ENCODE measurements around the gene PPP4R1. TPM values are rescaled to one million over a fixed set of nuclear protein-coding genes. Genes with fewer than 3 reads are reported as not detected.

The PPP4R1 gene
- total RNA-seq, 1 experiment from 2014 or later = 71.1 TPM

DNA sequence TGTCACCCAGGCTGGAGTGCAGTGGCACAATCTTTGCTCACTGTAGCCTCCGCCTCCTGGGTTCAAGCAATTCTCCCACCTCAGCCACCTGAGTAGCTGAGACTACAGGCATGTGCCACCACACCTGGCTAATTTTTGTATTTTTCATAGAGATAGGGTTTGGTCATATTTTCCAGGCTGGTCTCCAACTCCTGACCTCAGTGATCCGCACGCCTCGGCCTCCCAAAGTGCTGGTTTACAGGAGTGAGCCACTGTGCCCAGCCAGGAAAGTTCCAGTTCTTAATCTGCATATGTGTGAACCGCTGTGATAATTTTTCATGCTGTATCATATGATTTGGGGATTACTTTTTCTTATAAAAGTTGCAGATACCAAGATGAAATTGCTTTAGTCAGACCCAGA is 14.6 kb upstream of the PPP4R1 start (continued):
- TF ChIP-seq, protein P1, sequence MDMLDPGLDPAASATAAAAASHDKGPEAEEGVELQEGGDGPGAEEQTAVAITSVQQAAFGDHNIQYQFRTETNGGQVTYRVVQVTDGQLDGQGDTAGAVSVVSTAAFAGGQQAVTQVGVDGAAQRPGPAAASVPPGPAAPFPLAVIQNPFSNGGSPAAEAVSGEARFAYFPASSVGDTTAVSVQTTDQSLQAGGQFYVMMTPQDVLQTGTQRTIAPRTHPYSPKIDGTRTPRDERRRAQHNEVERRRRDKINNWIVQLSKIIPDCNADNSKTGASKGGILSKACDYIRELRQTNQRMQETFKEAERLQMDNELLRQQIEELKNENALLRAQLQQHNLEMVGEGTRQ (CRISPR knock-in tag; IDR thresholded peaks at IDR 0.05) = no peak

DNA sequence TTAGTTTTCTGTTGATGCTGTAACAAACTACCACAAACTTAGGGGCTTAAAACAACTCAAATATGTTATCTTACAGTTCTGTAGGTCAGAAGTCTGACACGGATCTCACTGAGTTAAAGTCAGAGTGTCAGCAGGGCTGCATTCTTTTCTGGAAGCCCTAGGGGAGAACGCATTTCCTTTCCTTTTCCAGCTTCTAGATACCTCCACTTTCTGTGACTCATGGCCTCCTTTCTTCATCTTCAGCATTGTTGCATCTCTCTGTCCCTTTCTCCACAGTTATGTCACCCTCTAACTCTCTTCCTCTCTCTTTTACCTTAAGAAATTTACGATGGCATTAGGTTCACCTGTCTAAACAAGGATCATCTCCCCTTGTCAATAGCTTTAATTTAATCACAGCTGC is 13.3 kb upstream of the PPP4R1 start:
- ChIA-PET POLR2A (interaction anchor here (0.6 to 1.9 kb wide), 3 partner anchors 13 to 292 kb away, joined by 3 to 4 read pairs (median 3); no protein-coding TSS in a partner anchor), CTCF (interaction anchor here (0.7 kb wide), 1 partner anchor 14 kb away, joined by 4 read pairs; no protein-coding TSS in a partner anchor)
- TF ChIP-seq, protein P2, sequence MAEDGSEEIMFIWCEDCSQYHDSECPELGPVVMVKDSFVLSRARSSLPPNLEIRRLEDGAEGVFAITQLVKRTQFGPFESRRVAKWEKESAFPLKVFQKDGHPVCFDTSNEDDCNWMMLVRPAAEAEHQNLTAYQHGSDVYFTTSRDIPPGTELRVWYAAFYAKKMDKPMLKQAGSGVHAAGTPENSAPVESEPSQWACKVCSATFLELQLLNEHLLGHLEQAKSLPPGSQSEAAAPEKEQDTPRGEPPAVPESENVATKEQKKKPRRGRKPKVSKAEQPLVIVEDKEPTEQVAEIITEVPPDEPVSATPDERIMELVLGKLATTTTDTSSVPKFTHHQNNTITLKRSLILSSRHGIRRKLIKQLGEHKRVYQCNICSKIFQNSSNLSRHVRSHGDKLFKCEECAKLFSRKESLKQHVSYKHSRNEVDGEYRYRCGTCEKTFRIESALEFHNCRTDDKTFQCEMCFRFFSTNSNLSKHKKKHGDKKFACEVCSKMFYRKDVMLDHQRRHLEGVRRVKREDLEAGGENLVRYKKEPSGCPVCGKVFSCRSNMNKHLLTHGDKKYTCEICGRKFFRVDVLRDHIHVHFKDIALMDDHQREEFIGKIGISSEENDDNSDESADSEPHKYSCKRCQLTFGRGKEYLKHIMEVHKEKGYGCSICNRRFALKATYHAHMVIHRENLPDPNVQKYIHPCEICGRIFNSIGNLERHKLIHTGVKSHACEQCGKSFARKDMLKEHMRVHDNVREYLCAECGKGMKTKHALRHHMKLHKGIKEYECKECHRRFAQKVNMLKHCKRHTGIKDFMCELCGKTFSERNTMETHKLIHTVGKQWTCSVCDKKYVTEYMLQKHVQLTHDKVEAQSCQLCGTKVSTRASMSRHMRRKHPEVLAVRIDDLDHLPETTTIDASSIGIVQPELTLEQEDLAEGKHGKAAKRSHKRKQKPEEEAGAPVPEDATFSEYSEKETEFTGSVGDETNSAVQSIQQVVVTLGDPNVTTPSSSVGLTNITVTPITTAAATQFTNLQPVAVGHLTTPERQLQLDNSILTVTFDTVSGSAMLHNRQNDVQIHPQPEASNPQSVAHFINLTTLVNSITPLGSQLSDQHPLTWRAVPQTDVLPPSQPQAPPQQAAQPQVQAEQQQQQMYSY (CRISPR knock-in tag; IDR thresholded peaks at IDR 0.05) = no peak
- TF ChIP-seq, protein P3, sequence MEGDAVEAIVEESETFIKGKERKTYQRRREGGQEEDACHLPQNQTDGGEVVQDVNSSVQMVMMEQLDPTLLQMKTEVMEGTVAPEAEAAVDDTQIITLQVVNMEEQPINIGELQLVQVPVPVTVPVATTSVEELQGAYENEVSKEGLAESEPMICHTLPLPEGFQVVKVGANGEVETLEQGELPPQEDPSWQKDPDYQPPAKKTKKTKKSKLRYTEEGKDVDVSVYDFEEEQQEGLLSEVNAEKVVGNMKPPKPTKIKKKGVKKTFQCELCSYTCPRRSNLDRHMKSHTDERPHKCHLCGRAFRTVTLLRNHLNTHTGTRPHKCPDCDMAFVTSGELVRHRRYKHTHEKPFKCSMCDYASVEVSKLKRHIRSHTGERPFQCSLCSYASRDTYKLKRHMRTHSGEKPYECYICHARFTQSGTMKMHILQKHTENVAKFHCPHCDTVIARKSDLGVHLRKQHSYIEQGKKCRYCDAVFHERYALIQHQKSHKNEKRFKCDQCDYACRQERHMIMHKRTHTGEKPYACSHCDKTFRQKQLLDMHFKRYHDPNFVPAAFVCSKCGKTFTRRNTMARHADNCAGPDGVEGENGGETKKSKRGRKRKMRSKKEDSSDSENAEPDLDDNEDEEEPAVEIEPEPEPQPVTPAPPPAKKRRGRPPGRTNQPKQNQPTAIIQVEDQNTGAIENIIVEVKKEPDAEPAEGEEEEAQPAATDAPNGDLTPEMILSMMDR (IDR thresholded peaks at IDR 0.05) = no peak
- TF ChIP-seq MYBL2 (CRISPR knock-in tag; IDR thresholded peaks at IDR 0.05) = no peak
- TF ChIP-seq, protein P4, sequence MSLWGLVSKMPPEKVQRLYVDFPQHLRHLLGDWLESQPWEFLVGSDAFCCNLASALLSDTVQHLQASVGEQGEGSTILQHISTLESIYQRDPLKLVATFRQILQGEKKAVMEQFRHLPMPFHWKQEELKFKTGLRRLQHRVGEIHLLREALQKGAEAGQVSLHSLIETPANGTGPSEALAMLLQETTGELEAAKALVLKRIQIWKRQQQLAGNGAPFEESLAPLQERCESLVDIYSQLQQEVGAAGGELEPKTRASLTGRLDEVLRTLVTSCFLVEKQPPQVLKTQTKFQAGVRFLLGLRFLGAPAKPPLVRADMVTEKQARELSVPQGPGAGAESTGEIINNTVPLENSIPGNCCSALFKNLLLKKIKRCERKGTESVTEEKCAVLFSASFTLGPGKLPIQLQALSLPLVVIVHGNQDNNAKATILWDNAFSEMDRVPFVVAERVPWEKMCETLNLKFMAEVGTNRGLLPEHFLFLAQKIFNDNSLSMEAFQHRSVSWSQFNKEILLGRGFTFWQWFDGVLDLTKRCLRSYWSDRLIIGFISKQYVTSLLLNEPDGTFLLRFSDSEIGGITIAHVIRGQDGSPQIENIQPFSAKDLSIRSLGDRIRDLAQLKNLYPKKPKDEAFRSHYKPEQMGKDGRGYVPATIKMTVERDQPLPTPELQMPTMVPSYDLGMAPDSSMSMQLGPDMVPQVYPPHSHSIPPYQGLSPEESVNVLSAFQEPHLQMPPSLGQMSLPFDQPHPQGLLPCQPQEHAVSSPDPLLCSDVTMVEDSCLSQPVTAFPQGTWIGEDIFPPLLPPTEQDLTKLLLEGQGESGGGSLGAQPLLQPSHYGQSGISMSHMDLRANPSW (CRISPR knock-in tag; conservative IDR thresholded peaks at IDR 0.05; ENCODE audit: low read depth) = no peak
- TF ChIP-seq, protein P5, sequence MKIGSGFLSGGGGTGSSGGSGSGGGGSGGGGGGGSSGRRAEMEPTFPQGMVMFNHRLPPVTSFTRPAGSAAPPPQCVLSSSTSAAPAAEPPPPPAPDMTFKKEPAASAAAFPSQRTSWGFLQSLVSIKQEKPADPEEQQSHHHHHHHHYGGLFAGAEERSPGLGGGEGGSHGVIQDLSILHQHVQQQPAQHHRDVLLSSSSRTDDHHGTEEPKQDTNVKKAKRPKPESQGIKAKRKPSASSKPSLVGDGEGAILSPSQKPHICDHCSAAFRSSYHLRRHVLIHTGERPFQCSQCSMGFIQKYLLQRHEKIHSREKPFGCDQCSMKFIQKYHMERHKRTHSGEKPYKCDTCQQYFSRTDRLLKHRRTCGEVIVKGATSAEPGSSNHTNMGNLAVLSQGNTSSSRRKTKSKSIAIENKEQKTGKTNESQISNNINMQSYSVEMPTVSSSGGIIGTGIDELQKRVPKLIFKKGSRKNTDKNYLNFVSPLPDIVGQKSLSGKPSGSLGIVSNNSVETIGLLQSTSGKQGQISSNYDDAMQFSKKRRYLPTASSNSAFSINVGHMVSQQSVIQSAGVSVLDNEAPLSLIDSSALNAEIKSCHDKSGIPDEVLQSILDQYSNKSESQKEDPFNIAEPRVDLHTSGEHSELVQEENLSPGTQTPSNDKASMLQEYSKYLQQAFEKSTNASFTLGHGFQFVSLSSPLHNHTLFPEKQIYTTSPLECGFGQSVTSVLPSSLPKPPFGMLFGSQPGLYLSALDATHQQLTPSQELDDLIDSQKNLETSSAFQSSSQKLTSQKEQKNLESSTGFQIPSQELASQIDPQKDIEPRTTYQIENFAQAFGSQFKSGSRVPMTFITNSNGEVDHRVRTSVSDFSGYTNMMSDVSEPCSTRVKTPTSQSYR (CRISPR knock-in tag; IDR thresholded peaks at IDR 0.05) = no peak
- H3K4me3 Mint-ChIP-seq = no peak overlapping the region
- DNase-seq (ENCODE audit: low spot score) (no peak), ATAC-seq (peak; percentile 65)
- peaks cover 23% of the 10 kb centered on the region for H3K4me1 Mint-ChIP-seq
- H3K9me3 Mint-ChIP-seq = no peaks in the 10 kb centered on the region
- H3K27me3 Mint-ChIP-seq (ENCODE audit: low read depth) = no peaks in the 10 kb centered on the region
- no peaks in the 10 kb centered on the region for H3K36me3 Mint-ChIP-seq
- H3K27ac Mint-ChIP-seq = peak overlapping the region; percentile 29

DNA sequence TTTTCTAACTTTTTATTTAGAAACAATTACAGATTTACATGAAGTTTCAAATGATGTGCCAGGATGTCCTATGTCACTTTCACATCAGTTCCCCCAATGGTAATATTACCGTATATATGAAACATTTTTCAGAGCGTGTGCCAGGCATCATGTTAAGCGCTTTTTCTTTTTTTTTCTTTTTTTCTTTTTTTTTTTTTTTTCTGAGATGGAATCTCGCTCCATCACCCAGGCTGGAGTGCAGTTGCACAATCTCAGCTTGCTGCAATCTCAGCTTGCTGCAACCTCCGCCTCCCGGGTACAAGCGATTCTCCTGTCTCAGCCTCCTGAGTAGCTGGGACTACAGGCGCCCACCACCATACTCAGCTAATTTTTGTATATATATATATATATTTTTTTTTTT is 5.6 kb upstream of the PPP4R1 start:
- Mint-ChIP-seq H3K9me3 (no peaks in the 10 kb centered on the region), H3K4me3 (no peak overlapping the region), H3K4me1 (peaks cover 23% of the 10 kb centered on the region), H3K27ac (no peak overlapping the region), H3K36me3 (no peaks in the 10 kb centered on the region), H3K27me3 (ENCODE audit: low read depth) (no peaks in the 10 kb centered on the region)
- ATAC-seq = no peak
- no peak for DNase-seq (ENCODE audit: low spot score)
- POLR2A ChIA-PET = no interaction called here
- CTCF ChIA-PET = interaction anchor here (0.7 kb wide), 1 partner anchor 45 kb away, joined by 3 read pairs; no protein-coding TSS in a partner anchor
- TF ChIP-seq, protein P6, sequence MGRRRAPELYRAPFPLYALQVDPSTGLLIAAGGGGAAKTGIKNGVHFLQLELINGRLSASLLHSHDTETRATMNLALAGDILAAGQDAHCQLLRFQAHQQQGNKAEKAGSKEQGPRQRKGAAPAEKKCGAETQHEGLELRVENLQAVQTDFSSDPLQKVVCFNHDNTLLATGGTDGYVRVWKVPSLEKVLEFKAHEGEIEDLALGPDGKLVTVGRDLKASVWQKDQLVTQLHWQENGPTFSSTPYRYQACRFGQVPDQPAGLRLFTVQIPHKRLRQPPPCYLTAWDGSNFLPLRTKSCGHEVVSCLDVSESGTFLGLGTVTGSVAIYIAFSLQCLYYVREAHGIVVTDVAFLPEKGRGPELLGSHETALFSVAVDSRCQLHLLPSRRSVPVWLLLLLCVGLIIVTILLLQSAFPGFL (CRISPR knock-in tag; IDR thresholded peaks at IDR 0.05; ENCODE audit: borderline replicate concordance) = no peak
- TF ChIP-seq, protein P7, sequence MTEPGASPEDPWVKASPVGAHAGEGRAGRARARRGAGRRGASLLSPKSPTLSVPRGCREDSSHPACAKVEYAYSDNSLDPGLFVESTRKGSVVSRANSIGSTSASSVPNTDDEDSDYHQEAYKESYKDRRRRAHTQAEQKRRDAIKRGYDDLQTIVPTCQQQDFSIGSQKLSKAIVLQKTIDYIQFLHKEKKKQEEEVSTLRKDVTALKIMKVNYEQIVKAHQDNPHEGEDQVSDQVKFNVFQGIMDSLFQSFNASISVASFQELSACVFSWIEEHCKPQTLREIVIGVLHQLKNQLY (CRISPR knock-in tag; IDR thresholded peaks at IDR 0.05) = no peak
- TF ChIP-seq CREB1 (CRISPR knock-in tag; IDR thresholded peaks at IDR 0.05) = no peak
- no peak for TF ChIP-seq ETV6 (CRISPR knock-in tag; IDR thresholded peaks at IDR 0.05)
- no peak for TF ChIP-seq TCF7 (CRISPR knock-in tag; IDR thresholded peaks at IDR 0.05; ENCODE audit: low read depth)
- no peak for TF ChIP-seq TEAD1 (CRISPR knock-in tag; IDR thresholded peaks at IDR 0.05)
- TF ChIP-seq, protein P3 (IDR thresholded peaks at IDR 0.05) = no peak
